SH-SY5Y (cell line): ENCODE data around the gene NKAPL.

Experiments
- GATA2 ChIP-seq: IDR thresholded peaks from 2 replicates; pipeline ENCODE4 v1.6.1; 2011; ENCODE audit warnings: mild to moderate bottlenecking, low read depth, low read length
- GATA3 ChIP-seq: IDR thresholded peaks from 2 replicates; pipeline ENCODE4 v1.6.1; 2011; ENCODE audit warnings: low read depth, mild to moderate bottlenecking, low read length, moderate library complexity

NKAPL gene

DNA sequence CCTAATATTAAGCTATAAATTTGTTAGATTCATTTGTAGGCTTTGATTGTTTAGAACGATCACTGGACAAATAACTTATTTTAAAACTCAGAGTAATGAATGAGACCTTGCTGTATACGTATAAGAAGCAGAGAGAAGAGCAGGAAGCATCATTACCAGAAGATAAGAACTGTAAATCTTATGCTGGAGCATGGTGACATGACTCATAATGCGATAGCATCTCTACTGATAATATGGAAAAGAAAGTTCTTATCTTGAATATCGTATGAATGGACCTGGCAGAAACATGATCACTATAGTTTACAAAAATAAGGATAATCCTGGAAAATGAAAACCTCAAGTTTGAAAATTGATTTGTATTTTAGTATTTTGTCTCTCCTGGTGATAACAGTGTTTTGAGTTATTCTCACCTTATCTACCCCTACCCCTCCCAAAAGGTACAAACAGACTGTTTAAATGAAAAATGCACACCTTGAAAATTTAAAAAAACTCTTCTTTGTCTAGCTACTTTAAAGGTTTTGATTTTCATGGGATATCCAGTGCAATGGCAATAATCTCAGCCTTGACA lies 5.8 kb downstream of the NKAPL start:
- no peak for TF ChIP-seq GATA2
- no peak for TF ChIP-seq GATA3

DNA sequence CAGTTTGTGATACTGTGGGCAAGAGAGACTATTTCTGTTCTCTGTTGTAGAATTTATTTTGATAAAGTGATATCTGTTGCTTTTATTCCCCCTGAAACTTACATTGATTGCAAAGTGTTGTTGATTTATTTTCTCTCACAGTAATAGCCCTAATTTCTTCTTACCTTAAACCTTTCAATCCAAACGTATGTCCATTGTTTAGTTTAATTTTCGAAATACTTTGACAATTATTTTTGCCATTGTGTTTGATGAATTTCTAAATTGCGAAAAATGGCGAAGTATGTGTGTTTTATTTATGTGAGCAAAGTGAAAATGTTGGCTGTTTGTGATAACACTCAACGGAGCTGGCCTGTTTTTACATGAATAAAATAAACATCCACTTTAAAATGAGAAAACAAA lies 7.5 kb downstream of the NKAPL start:
- TF ChIP-seq GATA3, result no peak
- no peak for TF ChIP-seq GATA2

GRCh38 chr6:28266962-28267694 lies 8.0 kb downstream of the NKAPL start, which contains the start of gene ZSCAN26:
ZSCAN26 (plus strand) TSS chr6:28267143; CDS start chr6:28271920, 4,777 bp downstream.
- TF ChIP-seq GATA2 (no peak), GATA3 (no peak)

DNA sequence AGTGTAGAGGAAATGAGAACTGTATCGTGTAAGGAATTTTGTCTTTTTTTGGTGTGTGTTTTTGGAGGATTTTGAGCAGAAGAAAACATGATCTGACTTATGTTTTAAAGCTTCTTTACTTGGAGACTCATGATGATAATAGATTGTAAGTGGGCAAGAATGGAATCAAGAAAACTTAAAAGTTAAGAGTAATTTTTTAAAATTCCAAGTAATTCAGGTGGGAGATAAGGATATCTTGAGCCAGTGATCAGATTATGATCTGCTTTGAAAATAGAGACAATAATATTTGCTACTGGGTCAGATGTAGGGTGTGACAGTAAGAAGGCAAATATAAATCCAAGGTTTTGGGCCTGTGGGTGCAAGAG lies 8.6 kb downstream of the NKAPL start:
- TF ChIP-seq GATA3 (no peak), GATA2 (no peak)

GRCh38 chr6:28269492-28269891 lies 10.4 kb downstream of the NKAPL start:
- TF ChIP-seq GATA2 (no peak), GATA3 (no peak)

GRCh38 chr6:28274888-28275287 lies 15.8 kb downstream of the NKAPL start:
- no peak for TF ChIP-seq GATA3
- no peak for TF ChIP-seq GATA2

- TF ChIP-seq GATA2 (no peak), GATA3 (no peak)
Observed at GRCh38 chr6:28277746-28278145, 18.6 kb downstream of the NKAPL start.

DNA sequence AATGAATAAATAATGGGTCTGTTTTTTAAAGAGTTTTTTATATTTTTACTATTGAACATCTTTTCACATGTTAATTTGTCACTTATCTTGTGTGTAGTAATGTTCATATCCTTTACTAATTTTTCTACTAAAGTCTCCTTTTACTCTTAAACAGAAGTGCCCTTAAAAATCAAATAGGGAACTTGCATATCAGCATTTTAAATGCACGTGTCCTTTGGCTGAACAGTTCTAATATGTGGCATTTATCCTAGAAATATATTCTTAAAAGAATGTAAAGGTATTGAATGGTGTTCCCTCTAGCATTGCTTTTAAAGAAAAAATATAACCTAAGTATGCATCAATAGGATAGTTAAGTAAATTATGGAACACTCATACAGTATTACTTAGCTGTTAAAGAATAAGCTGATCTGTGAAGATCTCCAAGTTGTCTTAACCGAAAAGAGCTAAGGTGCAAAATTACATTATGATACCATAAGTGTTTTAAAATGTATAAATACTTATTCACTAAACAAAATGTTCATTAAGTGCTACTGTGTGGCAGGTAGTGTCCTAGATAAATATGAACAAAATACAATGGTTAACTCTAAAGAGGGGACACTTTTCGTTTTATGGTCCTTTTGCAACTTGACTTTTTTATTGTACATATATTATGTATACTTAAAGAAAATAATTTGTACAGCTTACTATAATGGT lies 21.6 kb downstream of the NKAPL start:
- TF ChIP-seq GATA2 (no peak), GATA3 (no peak)

DNA sequence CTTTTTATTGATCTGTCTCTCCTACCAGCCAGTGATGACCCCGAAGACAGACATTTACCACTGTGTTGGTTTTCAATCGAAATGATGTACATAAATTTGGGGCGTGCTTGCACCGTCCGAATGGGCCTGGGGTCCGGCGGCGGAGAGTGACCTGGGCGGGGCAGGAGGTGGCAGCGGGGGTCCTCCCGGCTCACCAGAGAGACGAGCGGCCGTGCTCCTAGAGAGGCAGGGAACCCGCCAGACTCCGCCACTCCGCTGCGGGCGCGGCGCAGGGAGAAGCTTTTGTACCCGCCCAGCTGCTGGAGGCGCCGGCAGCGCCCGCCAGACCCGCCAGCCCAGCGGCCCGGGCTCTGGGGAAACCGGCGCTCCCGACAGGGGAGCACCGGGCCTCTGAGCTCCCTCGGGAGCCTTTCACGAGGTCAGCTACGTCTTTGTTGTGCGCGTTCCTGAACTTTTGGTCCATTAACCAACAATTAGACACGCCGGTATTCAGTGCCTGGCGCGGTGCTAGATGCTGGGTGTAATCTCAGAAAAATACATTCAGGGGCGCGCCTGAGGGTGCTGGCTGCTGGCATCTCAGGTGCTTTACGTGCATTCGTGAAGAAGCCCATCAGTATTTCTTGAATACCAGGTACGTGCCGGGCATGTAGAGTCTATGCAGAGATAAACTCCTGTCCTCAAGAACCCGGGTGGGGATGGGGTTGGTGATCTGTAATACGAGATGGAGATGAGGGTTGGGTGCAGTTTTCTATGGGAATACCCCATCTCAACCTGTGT lies 22.4 kb downstream of the NKAPL start, which contains the start of gene PGBD1:
PGBD1 (plus strand) TSS at position 285 of the 777 bp plus-strand sequence. CDS start 2,242 bp downstream, outside the sequence.
- TF ChIP-seq GATA2 (no peak), GATA3 (no peak)

GRCh38 chr6:28282926-28283325 lies 23.8 kb downstream of the NKAPL start:
- no peak for TF ChIP-seq GATA2
- no peak for TF ChIP-seq GATA3

- no peak for TF ChIP-seq GATA2
Observed at GRCh38 chr6:28291573-28291972, 32.5 kb downstream of the NKAPL start.

GRCh38 chr6:28295326-28295725 lies 36.2 kb downstream of the NKAPL start:
- TF ChIP-seq GATA3, result no peak
- TF ChIP-seq GATA2, result no peak

DNA sequence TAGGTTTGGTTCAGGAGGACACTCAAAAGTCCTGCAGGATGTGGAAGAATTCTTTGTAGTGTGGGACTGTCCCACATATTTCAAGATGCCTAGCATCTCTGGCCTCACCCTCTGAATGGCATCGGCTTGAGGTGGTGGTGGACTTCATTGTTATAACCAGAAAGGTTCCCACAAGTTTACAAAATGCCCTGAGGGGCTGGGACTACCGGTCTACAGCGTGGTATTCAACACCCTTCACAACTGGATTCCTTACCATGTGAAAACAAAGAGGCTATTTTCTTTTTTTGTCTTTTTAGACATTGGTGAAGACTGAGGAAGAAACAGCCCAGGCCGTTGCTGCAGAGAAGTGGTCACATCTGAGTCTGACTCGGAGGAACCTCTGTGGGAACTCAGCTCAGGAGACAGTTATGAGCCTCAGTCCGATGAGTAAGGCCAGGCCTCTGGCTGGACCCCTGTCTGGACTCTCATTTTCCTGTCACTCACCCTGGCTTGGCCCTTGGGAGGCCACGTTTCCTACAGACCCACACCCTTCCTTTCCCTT lies 37.5 kb downstream of the NKAPL start:
- TF ChIP-seq GATA3, result no peak
- TF ChIP-seq GATA2, result no peak

DNA sequence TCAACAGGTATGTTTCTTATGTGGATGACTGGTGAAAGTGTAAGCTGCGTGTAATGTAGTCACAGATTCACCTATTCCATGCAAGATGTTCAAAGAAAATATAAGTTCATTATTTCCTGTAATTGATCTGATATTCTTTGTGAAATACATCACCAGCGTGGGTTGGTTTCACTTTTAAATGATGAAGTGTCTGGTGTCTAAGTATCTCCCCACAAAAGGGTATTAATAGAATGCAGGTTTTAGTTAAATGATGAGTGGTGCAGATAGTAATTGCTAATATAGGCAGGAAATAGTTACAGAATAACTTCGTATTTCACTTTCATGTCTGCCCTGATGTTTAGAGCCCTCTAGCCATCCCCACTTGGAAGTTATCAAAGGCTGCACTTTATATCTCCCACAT lies 44.5 kb downstream of the NKAPL start:
- TF ChIP-seq GATA2 (no peak), GATA3 (no peak)
